ENCODE measurements around the gene ALCAM.

GRCh38 chr3:105619651-105620050 lies 252.9 kb downstream of the ALCAM start:
- no peak for TF ChIP-seq POLR2A (IDR thresholded peaks at IDR 0.05)
- TF ChIP-seq, protein P1, sequence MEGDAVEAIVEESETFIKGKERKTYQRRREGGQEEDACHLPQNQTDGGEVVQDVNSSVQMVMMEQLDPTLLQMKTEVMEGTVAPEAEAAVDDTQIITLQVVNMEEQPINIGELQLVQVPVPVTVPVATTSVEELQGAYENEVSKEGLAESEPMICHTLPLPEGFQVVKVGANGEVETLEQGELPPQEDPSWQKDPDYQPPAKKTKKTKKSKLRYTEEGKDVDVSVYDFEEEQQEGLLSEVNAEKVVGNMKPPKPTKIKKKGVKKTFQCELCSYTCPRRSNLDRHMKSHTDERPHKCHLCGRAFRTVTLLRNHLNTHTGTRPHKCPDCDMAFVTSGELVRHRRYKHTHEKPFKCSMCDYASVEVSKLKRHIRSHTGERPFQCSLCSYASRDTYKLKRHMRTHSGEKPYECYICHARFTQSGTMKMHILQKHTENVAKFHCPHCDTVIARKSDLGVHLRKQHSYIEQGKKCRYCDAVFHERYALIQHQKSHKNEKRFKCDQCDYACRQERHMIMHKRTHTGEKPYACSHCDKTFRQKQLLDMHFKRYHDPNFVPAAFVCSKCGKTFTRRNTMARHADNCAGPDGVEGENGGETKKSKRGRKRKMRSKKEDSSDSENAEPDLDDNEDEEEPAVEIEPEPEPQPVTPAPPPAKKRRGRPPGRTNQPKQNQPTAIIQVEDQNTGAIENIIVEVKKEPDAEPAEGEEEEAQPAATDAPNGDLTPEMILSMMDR (IDR thresholded peaks at IDR 0.05) = no peak
- no peak for TF ChIP-seq EP300 (IDR thresholded peaks at IDR 0.05)

All from stomach (tissue), 4 donors.